ENCODE results near the gene FAM219B. TPM values are rescaled to one million over a fixed set of nuclear protein-coding genes. Genes with fewer than 3 reads are reported as not detected.

The FAM219B gene
- total and polyA plus RNA-seq, 10 of the 15 experiments (the other 5 are each of a cell fraction or from before 2014, with no cell fraction given), result 7.6 to 53.2 (median 29.4) TPM

DNA sequence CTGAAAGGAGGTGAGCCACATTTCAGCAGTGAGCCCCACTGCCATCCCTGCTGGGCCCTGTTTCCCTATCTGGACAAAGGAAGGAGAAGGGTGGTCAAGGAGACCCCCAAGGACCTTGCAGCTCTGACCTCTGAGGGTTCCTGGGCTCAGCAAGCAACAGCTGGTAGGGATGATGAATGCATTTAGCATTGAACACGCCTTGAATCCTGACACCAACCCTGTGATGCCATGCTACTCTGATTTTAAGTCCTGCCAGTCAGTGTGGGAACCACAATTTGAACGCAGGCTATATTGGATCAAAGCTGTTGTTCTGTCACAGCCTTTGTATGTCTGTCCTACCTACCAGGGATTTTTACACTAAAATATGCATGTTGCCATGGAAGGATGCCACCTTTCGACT lies 10.3 kb downstream of the FAM219B start (continued):
- TF ChIP-seq, protein P1, sequence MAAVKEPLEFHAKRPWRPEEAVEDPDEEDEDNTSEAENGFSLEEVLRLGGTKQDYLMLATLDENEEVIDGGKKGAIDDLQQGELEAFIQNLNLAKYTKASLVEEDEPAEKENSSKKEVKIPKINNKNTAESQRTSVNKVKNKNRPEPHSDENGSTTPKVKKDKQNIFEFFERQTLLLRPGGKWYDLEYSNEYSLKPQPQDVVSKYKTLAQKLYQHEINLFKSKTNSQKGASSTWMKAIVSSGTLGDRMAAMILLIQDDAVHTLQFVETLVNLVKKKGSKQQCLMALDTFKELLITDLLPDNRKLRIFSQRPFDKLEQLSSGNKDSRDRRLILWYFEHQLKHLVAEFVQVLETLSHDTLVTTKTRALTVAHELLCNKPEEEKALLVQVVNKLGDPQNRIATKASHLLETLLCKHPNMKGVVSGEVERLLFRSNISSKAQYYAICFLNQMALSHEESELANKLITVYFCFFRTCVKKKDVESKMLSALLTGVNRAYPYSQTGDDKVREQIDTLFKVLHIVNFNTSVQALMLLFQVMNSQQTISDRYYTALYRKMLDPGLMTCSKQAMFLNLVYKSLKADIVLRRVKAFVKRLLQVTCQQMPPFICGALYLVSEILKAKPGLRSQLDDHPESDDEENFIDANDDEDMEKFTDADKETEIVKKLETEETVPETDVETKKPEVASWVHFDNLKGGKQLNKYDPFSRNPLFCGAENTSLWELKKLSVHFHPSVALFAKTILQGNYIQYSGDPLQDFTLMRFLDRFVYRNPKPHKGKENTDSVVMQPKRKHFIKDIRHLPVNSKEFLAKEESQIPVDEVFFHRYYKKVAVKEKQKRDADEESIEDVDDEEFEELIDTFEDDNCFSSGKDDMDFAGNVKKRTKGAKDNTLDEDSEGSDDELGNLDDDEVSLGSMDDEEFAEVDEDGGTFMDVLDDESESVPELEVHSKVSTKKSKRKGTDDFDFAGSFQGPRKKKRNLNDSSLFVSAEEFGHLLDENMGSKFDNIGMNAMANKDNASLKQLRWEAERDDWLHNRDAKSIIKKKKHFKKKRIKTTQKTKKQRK (IDR thresholded peaks at IDR 0.05; ENCODE audit: low read depth, low read length), result no peak
- TF ChIP-seq, protein P2, sequence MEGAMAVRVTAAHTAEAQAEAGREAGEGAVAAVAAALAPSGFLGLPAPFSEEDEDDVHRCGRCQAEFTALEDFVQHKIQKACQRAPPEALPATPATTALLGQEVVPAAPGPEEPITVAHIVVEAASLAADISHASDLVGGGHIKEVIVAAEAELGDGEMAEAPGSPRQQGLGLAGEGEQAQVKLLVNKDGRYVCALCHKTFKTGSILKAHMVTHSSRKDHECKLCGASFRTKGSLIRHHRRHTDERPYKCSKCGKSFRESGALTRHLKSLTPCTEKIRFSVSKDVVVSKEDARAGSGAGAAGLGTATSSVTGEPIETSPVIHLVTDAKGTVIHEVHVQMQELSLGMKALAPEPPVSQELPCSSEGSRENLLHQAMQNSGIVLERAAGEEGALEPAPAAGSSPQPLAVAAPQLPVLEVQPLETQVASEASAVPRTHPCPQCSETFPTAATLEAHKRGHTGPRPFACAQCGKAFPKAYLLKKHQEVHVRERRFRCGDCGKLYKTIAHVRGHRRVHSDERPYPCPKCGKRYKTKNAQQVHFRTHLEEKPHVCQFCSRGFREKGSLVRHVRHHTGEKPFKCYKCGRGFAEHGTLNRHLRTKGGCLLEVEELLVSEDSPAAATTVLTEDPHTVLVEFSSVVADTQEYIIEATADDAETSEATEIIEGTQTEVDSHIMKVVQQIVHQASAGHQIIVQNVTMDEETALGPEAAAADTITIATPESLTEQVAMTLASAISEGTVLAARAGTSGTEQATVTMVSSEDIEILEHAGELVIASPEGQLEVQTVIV (IDR thresholded peaks at IDR 0.05; ENCODE audit: borderline replicate concordance, partially characterized antibody), result no peak
- TF ChIP-seq, protein P3, sequence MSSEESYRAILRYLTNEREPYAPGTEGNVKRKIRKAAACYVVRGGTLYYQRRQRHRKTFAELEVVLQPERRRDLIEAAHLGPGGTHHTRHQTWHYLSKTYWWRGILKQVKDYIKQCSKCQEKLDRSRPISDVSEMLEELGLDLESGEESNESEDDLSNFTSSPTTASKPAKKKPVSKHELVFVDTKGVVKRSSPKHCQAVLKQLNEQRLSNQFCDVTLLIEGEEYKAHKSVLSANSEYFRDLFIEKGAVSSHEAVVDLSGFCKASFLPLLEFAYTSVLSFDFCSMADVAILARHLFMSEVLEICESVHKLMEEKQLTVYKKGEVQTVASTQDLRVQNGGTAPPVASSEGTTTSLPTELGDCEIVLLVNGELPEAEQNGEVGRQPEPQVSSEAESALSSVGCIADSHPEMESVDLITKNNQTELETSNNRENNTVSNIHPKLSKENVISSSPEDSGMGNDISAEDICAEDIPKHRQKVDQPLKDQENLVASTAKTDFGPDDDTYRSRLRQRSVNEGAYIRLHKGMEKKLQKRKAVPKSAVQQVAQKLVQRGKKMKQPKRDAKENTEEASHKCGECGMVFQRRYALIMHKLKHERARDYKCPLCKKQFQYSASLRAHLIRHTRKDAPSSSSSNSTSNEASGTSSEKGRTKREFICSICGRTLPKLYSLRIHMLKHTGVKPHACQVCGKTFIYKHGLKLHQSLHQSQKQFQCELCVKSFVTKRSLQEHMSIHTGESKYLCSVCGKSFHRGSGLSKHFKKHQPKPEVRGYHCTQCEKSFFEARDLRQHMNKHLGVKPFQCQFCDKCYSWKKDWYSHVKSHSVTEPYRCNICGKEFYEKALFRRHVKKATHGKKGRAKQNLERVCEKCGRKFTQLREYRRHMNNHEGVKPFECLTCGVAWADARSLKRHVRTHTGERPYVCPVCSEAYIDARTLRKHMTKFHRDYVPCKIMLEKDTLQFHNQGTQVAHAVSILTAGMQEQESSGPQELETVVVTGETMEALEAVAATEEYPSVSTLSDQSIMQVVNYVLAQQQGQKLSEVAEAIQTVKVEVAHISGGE (CRISPR knock-in tag; IDR thresholded peaks at IDR 0.05), result no peak
- TF ChIP-seq NR2F1 (conservative IDR thresholded peaks at IDR 0.05) (no peak), POLR2A (IDR thresholded peaks at IDR 0.05; ENCODE audit: low read depth, low read length) (no peak; the same call in none of the 2 replicates), SRF (IDR thresholded peaks at IDR 0.05; ENCODE audit: low read depth in 2 of 2, low read length in 2 of 2) (no peak)

All from GM12878 (cell line).